Esophagus mucosa (tissue), 1 donor: ENCODE results near the gene CTNNB1. TPM values are rescaled to one million over a fixed set of nuclear protein-coding genes. Genes with fewer than 3 reads are reported as not detected.
"Not testable (repeated sequence)": the region's sequence is repeated elsewhere in the genome, so short reads cannot be mapped to it uniquely, and the experiment has no call there.

Experiments
- ATAC-seq: fragments of 200-7000 bp; cut with Tn5 transposase; one replicate; pipeline ENCODE4 v1.9.1; 2020
- total RNA-seq: library from RNA; stranded (reverse); gene quantifications from one replicate; pipeline ENCODE4 v1.2.4, GENCODE V29; 2023
- donor health status: DM: yes; HTN: yes; CAD: no.

Gene CTNNB1
- total RNA-seq, 1 donor from 2014 or later, result 202 TPM

DNA sequence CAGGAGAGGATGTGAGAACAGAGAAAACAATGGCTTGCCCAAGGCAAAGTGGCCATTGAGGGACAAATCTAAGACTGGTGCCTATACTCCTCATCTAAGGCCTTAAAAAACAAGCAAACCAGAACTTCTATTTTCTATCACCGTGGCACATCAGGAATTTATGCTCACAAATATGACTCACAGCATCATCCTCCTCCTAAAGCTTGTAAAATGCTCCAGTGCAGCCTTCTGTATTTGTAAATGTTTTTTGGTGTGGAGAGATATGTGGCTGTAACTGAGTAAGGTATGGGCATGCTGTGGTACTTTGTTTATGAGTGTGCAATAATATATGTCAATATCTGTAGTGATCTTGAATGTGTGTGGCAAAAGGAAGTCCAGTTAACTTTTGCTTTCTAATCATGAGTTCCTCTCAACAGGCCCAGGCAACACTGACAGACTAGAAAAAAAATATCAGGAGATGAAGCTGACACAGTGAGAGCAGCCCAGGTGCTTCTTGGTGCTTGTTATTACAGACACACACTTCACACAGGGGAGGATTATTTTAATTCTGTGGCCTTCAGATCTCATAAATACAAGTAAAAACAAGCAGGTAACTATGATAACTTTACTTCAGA, 60.3 kb downstream of the CTNNB1 start:
- no peak for ATAC-seq

DNA sequence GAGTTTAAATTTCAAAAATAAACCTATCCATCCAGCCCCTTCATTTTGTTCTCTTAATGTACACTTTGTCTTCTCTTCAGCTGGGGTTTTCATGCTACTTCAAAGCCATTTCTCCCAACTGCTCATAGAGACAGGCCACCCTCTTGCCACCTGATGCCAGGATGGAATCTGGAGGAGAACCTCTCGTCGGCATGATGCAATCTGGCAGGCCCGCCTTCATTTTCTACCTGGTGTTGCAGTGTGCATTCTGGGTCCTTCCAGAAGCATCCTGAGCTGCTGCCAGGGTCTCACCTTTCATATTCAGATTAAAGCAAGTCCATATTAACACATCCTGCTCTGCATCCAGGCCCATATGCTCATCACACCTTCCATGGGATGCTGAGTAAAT, 60.8 kb downstream of the CTNNB1 start:
- no peak for ATAC-seq

DNA sequence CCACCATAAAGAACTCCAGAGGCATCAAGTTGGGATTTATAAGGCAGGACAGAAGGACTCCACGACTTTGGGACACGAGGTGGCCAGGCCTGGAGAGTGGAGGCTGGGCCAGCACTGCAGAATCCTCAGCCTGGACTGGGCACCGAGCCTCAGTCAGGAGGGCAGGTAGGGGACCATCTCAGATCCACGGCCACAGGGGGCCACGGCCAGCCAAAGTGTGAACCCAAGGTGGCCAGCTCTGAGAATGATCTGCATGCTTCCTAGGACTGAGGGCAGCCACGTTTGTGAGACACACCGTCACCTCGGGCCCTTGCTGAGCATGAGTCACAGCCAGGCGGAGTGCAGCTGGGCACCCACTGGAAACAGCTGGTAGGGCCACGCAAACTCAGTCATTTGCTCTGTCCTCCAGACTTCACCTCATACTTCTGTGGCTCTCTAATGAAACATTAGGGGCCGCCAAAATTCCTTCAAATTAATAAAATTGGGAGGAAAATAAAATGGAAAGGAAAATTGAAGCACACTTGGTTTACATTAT, 65.8 kb downstream of the CTNNB1 start:
- peak; percentile 73 for ATAC-seq

DNA sequence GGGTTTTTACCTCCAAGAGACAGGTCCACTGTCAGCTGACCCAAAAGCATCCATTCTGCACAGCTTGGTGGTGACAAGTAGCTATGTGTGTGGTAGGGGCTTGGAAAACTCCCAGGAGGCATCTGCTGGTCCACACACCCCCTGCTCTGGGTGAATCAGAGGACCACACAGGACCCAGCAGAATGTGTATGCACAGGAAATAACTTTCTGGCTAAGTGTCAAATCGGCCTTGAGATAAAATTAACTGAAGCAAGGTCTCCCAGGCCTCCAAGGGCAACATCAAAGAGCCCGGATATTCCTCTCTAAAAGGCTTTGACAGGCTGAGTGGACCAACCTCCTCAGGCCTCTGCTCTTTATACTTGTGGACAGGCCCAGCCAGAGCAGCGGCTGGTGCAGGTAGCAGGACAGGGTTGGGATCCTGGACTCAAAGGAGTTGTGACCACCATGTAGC, 66.5 kb downstream of the CTNNB1 start:
- no peak for ATAC-seq

DNA sequence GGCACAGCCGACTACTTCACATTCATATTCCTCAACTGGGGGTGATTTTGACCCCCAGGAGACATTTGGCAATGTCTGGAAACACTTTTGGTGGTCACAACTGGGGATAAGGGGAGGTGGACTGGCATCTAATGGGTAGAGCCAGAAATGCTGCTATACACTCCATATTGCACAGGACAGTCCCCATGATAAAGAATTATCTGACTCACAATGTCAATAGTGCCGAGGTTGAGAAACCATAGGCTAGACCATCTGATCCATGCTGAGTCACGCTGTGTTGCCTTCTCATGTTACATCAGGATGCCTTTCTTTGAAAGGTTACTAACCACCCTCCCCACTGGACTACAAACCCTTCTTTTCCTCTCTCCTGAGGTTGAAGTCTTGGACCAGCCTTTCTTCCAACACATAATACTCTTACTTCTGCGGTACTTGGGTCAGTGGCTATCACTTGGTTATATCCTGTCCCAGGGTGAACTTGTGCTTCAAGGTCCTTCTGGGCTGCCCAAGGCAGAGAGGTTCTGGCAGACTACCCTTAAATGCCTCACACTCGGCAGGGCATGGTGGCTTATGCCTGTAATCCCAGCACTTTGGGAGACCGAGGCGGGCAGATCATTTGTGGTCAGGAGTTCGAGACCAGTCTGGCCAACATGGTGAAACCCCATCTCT, 68.8 kb downstream of the CTNNB1 start:
- ATAC-seq, result peak; percentile 99

DNA sequence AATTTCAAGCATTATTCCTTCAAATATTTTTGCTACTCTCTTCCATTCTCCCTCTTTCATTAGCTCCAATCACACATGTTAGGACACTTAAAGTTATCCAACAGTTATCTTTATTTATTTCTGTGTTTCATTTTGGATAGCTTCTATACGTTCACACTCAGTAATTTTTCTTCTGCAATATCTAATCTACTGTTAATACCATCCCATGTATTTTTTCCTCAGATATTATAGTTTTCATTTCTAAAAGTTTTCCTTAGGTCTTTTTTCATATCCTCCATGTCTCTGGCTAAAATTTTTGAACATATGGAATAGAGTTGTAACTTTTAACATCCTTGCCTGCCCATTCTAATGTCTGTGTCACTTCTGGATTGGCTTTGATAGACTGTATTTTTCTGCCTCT, 73.4 kb downstream of the CTNNB1 start:
- no peak for ATAC-seq

DNA sequence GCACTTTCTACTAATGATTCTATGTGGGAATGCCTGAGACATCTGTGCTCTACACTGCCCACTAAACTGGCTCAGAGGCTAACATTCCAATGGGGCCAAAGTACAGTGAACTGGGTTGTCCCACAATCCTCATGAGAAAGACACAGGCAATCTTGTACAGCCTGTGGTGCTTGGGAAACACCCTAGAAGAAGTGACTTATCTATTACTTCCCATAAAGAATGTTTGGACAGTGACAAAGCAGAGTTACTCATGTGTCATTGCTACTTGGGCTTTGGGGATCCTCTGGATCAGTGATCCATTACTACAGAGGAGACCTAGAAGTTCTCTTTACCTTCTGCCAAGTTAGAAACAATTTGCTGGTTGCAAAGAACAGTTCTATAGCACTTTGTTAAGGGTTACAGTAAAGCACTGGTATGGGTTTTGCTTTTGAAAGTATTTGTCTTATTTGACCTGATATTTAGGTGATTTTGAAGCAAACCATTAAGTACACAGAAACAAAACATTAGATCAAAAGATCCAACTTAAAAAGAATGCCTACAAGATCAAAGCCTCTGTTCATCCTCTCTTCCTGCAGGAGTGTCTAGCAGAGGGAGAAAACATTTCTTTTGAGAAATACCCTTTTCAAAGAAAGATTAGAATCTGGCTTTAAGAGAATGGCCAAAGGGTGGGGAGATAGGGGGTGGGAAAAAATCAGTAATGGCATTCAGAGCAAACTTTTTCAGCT, 75.8 kb downstream of the CTNNB1 start:
- ATAC-seq, result peak; percentile 63

DNA sequence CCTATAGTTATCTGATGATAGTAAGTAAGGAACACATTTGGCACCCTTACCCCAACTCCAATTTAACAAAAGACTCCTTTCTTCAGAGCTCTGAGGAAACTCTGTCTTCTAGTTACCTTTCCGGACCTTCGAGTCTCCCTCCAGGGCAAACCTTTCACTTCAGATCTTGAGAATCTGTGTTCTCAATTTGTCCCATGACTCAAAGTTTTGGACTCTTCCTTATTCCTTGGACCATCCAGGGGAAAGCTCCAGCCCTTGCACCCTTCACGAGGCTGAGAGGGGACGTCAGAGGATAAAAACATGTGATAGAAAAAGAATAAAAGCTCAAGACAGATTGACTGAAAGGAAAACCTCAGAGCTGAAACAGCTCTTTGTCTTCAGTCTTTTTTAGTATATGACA, 76.9 kb downstream of the CTNNB1 start:
- ATAC-seq, result no peak

DNA sequence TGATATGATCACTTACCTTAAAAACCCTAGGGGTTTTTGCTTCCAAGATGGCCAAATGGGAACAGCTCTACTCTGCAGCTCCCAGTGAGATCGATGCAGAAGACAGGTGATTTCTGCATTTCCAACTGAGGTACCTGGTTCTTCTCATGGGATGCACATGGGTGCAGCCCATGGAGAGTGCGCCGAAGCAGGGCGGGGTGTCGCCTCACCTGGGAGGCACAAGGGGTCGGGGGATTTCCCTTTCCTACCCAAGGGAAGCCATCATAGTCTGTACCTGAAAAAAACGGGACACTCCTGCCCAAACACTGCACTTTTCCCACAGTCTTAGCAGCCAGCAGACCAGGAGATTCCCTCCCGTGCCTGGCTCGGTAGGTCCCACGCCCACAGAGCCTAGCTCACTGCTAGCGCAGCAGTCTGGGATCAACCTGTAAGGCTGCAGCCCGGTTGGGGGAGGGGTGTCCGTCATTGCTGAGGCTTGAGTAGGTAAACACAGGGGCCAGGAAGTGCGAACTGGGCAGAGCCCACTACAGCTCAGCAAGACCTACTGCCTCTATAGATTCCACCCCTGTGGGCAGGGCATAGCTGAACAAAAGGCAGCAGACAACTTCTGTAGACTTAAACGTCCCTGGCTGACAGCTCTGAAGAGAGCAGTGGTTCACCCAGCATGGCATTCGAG, 78.6 kb downstream of the CTNNB1 start:
- ATAC-seq, result no peak

DNA sequence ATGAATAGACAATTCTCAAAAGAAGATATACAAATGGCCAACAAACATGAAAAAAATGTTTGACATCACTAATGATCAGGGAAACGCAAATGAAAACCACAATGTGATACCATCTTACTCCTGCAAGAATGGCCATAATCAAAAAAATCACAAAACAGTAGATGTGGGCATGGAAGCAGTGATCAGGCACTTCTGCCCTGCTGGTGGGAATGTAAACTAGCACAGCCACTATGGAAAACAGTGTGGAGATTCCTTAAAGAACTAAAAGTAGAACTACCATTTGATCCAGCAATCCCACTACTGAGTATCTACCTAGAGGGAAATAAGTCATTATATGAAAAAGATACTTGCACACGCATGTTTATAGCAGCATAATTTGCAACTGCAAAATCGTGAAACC, 85.6 kb downstream of the CTNNB1 start:
- not testable (repeated sequence) for ATAC-seq

DNA sequence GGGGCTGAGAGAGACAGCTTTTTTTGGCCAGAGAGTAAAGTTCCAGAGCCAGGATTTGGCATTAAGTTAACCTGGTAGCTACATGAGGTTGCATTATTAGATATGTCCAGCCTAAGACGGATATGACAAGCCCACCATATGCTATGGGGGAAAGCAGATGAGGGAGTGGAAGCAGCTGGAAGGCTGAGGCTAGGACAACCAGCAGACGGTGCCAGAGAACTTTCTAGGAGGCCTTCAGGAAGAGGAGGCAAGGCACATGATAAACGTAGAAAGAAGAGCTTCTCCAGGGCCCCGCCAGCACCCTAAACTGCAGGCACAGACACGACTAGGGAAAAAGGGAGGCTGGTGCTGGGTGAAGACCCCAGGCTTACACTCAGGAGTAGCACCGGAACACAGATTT, 87.0 kb downstream of the CTNNB1 start:
- no peak for ATAC-seq

DNA sequence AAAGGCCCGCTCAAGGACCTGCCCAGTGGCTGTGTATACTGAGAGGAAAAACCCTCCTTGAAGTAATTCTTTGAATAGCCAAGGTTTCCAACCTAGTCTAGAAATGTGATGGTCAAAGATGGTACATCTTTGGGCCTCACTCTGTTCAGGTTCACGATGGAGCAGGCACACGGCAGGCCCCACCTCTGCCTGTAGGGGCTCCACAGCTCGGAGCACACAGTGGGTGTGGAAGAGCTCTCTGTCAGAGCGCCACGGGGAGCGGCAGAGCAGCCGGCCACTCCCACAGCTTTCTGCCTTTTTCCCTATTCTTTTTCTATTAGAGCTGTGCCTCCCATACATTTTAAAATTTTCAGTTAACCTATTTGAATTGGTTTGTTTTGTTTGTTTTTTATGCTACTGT, 89.5 kb downstream of the CTNNB1 start:
- ATAC-seq, result no peak
